GM10847 (cell line): ENCODE results near the gene KIAA1755.

Source experiments
- POLR2A ChIP-seq: IDR thresholded peaks from 2 replicates; pipeline ENCODE4 v1.6.1; 2011; ENCODE audit not compliant: insufficient read length; ENCODE audit errors: extremely low read depth

The KIAA1755 gene

GRCh38 chr20:38178065-38178491 is 82.5 kb downstream of the KIAA1755 start:
- no peak for TF ChIP-seq POLR2A

DNA sequence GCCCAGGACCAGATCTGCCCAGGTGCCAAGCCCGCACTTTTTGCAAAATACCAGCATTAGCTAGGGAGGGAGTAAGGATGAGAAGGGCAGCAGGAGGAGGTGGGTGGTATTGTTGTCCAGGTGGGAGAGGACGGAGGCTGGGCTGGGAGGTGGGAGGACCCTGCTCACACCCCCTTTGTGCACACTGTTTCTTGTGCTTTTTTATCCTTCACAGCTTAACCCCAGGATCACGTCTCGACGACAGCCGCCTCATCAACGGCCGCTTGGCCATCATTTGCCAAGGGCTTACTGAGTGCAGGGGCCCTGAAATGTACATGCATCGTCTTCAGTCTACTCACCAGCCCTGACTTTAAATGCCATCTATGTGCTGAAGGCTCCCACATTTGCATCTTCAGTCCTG is 83.3 kb downstream of the KIAA1755 start:
- no peak for TF ChIP-seq POLR2A

DNA sequence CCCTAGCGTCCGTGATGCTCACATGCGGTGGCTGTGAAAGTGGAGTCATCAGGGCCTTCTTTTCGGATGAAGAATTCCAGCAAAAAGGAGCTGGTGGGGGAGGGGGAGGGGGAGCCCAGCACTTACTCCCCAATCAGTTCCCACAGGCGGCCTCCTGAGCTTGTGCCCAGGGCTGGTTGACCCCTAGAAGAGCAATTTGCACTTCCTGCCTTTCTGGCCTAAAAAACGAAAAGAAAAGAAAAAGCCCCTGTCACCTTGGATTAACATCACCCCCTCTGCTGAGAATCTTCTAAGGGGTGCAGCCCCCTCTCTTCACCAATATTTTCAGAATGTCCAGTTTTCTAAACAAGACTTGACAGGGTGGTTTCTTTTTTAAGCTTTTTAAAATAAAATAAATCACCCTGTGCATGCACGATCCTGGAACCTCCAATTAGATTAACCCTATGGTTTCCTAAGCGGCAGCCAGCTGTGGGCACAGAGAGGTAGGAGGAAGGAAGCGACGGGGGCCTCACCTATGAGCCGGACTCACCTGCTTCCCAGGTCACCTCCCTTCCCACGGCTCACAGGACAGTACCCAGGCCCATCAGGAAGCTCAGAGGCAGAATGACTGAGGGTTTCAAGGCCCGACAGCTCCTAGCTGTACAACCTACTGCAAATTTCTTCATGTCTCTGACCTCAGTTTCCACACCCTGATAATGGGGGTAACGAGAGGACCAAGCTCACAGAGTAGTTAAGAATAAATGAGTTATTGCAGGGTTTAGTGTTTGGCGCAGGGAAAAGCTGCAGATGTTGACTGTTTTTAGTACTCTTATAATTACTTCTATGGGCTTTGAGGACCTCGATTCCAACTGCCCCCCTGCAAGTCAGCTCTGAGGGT is 85.0 kb downstream of the KIAA1755 start:
- no peak for TF ChIP-seq POLR2A

- TF ChIP-seq POLR2A: no peak
Observed at GRCh38 chr20:38173237-38174156, 87.0 kb downstream of the KIAA1755 start.

DNA sequence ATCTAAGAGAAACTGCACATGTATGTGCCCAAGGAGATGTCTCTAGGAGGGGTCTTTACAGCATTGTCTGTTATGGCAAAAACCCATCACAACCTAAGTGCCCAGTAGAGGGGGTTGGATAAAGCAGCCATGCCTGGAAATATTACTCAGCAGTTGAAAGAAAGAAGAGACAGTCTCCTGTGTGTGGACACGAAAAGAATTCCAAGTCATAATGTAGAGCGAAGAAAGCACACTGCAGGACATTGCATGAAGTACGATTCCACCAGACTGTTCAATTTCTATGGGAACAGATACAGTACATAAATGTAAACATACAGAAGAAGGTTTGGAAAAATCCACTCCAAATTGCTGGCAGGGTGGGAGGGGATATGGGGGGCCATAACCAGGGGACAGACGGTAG is 88.1 kb downstream of the KIAA1755 start:
- no peak for TF ChIP-seq POLR2A

GRCh38 chr20:38171675-38172043 is 88.9 kb downstream of the KIAA1755 start:
- no peak for TF ChIP-seq POLR2A

- TF ChIP-seq POLR2A: no peak
Observed at GRCh38 chr20:38170826-38171674, 89.5 kb downstream of the KIAA1755 start.

- TF ChIP-seq POLR2A: no peak
Observed at GRCh38 chr20:38170219-38170825, 90.2 kb downstream of the KIAA1755 start.

DNA sequence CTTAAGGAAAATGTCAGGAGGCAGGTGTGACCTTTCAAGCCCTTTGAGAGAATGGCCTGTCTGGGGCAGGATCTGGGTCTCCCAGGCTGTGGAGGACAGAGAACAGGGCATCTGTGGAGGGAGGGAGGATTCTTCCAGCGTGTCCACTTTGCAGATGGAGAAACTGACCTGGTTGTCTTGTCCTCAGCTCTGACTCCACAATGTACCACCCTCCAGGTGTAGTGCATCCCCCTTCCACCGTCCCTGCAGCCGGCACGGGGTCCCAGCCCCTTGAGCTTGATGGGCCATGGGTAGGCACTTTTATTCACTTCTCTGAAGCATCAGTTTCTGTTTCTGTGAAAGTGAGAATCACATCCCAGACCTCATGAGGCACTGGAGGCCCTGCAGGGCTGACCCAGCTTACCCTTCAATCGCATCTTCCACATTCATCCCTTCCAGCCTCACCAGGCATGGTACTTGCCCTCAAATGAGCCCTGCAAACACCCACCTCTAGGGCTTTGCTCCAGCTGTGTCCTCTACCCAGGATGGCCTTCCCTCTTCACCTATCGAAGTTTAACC is 90.8 kb downstream of the KIAA1755 start:
- TF ChIP-seq POLR2A: no peak

DNA sequence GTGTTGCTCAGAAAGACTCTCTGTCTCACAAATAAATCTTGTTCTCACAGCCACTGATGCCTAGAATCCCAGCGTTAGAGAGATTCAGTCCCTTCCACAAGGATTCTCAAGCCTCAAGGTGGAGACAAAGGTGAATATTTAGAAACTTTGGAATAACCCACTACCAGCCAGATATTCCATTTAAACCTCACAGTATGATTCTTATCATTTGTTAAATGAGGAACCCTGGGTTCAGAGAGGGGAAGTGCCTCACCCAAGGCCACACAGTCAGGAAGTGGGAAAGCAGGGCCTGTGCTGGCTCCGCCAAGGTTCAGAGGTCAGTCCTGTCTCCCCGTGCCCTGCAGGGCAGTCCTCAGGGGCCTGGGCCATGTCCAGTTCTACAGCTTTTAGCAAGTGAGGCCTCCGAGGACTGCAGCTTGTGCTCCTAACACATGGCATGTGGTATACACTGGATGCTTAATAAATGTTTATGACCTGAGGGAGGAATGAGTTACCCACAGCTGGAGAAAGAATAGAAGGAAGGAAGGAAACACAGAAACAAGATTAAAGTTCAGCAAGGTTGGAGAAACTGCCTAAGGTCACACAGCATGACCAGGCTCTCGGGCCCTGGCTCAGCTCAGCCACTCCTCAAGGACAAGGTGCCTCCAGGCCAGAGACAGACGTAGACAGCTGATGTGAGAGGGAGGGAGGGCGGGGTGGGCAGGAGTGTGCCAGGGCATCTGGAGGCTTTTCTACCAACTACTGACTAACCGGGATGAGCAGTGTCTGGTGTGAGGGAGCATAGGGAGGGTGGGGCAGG is 91.5 kb downstream of the KIAA1755 start:
- TF ChIP-seq POLR2A: no peak

DNA sequence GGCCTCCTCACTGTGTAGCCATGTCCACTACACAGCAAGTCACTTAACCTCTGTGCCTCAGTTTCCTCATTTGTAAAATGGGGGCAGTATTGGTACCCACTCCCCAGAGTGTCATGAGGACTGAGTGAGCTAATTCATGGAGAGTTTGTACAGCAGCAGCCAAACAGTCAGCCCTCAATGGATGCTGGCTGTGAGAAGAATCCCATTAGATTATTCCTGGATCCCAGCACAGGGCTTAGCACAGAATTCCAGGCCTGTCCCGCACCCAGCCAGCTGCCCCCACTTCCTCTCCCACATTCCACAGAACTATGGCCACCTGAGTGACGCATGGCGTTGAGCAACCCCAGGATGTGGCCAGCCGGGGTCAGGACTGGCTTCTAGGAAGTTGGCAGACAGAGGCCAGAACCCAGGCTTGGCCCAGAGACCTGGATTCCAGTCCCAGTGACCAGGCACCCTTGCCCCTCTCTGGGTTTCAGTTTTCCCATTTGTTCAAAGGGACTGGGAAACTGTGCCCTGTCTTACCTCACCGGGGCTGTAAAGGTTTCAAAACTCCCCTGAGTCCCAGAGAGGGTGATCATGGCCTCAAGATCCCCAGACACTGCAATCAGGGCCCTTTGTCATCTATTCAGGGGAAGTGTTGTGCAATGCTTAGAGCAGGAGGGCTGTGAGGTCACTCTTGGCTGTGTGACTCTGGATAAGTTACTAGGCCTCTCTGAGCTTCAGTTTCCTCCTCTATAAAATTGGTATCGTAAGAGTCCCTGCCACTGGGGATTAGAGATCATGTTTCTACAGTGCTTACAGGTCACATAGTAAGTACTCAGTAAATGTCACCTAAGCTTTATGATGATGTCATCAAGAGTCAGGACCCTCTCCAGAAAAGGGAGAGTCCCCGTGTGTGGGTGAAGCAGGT is 92.4 kb downstream of the KIAA1755 start:
- no peak for TF ChIP-seq POLR2A

DNA sequence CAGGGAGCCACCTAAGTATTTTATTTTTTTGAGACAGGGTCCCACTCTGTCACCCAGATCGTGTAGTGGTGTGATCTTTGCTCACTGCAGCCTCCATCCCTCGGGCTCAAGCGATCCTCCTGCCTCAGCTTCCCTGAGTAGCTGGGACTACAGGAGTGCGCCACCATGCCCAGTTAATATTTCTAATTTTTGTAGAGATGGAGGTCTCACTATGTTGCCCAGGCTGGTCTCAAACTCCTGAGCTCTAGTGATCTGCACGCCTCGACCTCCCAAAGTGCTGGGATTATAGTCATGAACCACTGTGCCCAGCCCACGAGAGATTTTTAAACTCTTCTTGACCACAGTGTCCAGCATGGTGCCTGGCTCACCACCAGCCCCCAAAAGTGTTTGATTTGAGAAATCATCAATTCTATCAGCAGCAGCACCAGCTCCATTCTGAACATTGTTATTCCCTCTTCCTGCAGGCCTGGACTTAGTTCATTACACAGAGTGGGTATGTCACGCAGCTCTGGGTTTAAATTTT is 93.1 kb downstream of the KIAA1755 start:
- no peak for TF ChIP-seq POLR2A
